ENCODE data around the gene PKN1. TPM values are rescaled to one million over a fixed set of nuclear protein-coding genes. Genes with fewer than 3 reads are reported as not detected.

PKN1 gene
- total and polyA plus RNA-seq, 10 of the 15 experiments (the other 5 are each of a cell fraction or from before 2014, with no cell fraction given) = 1.0 to 189 (median 52.7) TPM

- Histone ChIP-seq H3K27ac (ENCODE audit: control insufficient read depth, insufficient read depth) (no peak overlapping the region), H3K9ac (ENCODE audit: control insufficient read depth, insufficient read depth, low read length) (no peak overlapping the region), H4K20me1 (ENCODE audit: control insufficient read depth, insufficient read depth) (no peaks in the 10 kb centered on the region), H3K27me3 (replicated peaks in 1 of 2; ENCODE audit: control insufficient read depth in 2 of 2, insufficient read depth in 2 of 2, low read length in 1 of 2) (no peaks in the 10 kb centered on the region), H3K79me2 (ENCODE audit: control insufficient read depth, insufficient read depth, low read length) (no peaks in the 10 kb centered on the region), H3K4me3 (no peak overlapping the region), H3K4me2 (ENCODE audit: control insufficient read depth, insufficient read depth) (no peak overlapping the region), H3K9me3 (replicated peaks; ENCODE audit: control insufficient read depth, insufficient read depth, low read length) (no peaks in the 10 kb centered on the region), H3K36me3 (ENCODE audit: control insufficient read depth in 2 of 2, insufficient read depth in 2 of 2, low read length in 1 of 2) (no peaks in the 10 kb centered on the region), H3K4me1 (ENCODE audit: control insufficient read depth, insufficient read depth, low read length) (peaks cover 4% of the 10 kb centered on the region; the same call in 1 of the 2 replicates), H2AFZ (ENCODE audit: control insufficient read depth, low read depth, low read length) (no peak overlapping the region)
- TF ChIP-seq TARDBP (IDR thresholded peaks at IDR 0.05; ENCODE audit: borderline replicate concordance) = no peak
- TF ChIP-seq, protein P1, sequence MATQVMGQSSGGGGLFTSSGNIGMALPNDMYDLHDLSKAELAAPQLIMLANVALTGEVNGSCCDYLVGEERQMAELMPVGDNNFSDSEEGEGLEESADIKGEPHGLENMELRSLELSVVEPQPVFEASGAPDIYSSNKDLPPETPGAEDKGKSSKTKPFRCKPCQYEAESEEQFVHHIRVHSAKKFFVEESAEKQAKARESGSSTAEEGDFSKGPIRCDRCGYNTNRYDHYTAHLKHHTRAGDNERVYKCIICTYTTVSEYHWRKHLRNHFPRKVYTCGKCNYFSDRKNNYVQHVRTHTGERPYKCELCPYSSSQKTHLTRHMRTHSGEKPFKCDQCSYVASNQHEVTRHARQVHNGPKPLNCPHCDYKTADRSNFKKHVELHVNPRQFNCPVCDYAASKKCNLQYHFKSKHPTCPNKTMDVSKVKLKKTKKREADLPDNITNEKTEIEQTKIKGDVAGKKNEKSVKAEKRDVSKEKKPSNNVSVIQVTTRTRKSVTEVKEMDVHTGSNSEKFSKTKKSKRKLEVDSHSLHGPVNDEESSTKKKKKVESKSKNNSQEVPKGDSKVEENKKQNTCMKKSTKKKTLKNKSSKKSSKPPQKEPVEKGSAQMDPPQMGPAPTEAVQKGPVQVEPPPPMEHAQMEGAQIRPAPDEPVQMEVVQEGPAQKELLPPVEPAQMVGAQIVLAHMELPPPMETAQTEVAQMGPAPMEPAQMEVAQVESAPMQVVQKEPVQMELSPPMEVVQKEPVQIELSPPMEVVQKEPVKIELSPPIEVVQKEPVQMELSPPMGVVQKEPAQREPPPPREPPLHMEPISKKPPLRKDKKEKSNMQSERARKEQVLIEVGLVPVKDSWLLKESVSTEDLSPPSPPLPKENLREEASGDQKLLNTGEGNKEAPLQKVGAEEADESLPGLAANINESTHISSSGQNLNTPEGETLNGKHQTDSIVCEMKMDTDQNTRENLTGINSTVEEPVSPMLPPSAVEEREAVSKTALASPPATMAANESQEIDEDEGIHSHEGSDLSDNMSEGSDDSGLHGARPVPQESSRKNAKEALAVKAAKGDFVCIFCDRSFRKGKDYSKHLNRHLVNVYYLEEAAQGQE (IDR thresholded peaks at IDR 0.05; ENCODE audit: low read depth, low read length) = no peak
- TF ChIP-seq BRCA1 (IDR thresholded peaks at IDR 0.05; ENCODE audit: low read depth, low read length) = no peak
- TF ChIP-seq SP1 (IDR thresholded peaks at IDR 0.05; ENCODE audit: low read depth, low read length) = no peak
- TF ChIP-seq JUNB (IDR thresholded peaks at IDR 0.05) = no peak
- TF ChIP-seq SMARCA5 (IDR thresholded peaks at IDR 0.05) = no peak
- TF ChIP-seq RCOR1 (conservative IDR thresholded peaks at IDR 0.05; ENCODE audit: low read depth, low read length) = no peak
- no peak for TF ChIP-seq NR2F1 (conservative IDR thresholded peaks at IDR 0.05)
- DNase-seq (ENCODE audit: low read depth, low spot score) (no peak), FAIRE-seq (no peak), ATAC-seq (no peak)
- in situ Hi-C loops (cut with MboI) = no loop called here
- ChIA-PET CTCF (interaction anchor here (0.6 to 1.1 kb wide), 3 partner anchors 16 to 173 kb away, joined by 3 to 4 read pairs (median 3); no protein-coding TSS in a partner anchor), POLR2A (no interaction called here), RAD21 (ENCODE audit: unreplicated experiment) (no interaction called here), SMC1A (ENCODE audit: uncharacterized antibody, unreplicated experiment) (no interaction called here)
- WGBS (ENCODE audit: insufficient coverage, insufficient replicate concordance, low lambda C conversion rate, missing lambda C conversion rate) = 40% methylated on average over 11 of the region's 11 CpGs
- BruUV-seq (replicated peaks) = no TSS peak
- intact Hi-C loops (cut with micrococcal nuclease; ENCODE audit: unreplicated experiment) = no loop called here
Measured at GRCh38 chr19:14502334-14503092, 69.4 kb downstream of the PKN1 start.

Measured in GM12878 (cell line).